Loucy (cell line): Measurements from ENCODE around the gene PPIL1.

ENCODE experiments used
- H2AFZ ChIP-seq: fragments of 200-600 bp; sonication (generic); 2 replicates; pipeline ENCODE4 v1.6.0; 2016; ENCODE audit warnings: antibody characterized with exemption, mild to moderate bottlenecking, low read length, moderate library complexity
- H3F3A ChIP-seq: fragments of 200-600 bp; 2 replicates; pipeline ENCODE4 v1.6.0; 2016; ENCODE audit warnings: antibody characterized with exemption, low read depth, mild to moderate bottlenecking
- H3K27me3 ChIP-seq: fragments of 200-600 bp; sonication (generic); 2 replicates; pipeline ENCODE4 v1.6.1; 2014; ENCODE audit warnings: low read length, mild to moderate bottlenecking; ENCODE audit not compliant: insufficient read depth, poor library complexity, severe bottlenecking
- H3K36me3 ChIP-seq: fragments of 200-600 bp; sonication (generic); 2 replicates; pipeline ENCODE4 v1.6.1; 2016; ENCODE audit warnings: low read length; ENCODE audit not compliant: insufficient read depth
- H3K4me1 ChIP-seq: fragments of 200-600 bp; sonication (generic); 2 replicates; pipeline ENCODE4 v1.5.1; 2014; ENCODE audit warnings: low read length, mild to moderate bottlenecking; ENCODE audit not compliant: insufficient read depth, poor library complexity, severe bottlenecking
- H3K4me2 ChIP-seq: fragments of 200-600 bp; sonication (generic); 2 replicates; pipeline ENCODE4 v1.6.0; 2014; ENCODE audit warnings: antibody characterized with exemption, low read length, low read depth, mild to moderate bottlenecking; ENCODE audit not compliant: poor library complexity, severe bottlenecking
- H3K4me3 ChIP-seq: fragments of 200-600 bp; sonication (generic); 2 replicates; pipeline ENCODE4 v1.5.1; 2014; ENCODE audit warnings: low read length, mild to moderate bottlenecking, mixed read lengths; ENCODE audit not compliant: poor library complexity, severe bottlenecking
- H3K79me2 ChIP-seq: fragments of 200-600 bp; sonication (generic); 2 replicates; pipeline ENCODE4 v1.6.1; 2014; ENCODE audit warnings: low read length; ENCODE audit not compliant: insufficient read depth
- H3K9ac ChIP-seq: fragments of 200-600 bp; sonication (generic); 2 replicates; pipeline ENCODE4 v1.6.0; 2014; ENCODE audit warnings: mild to moderate bottlenecking, low read depth, low read length, moderate library complexity; ENCODE audit not compliant: poor library complexity, severe bottlenecking
- H3K9me2 ChIP-seq: fragments of 200-600 bp; sonication (generic); replicated peaks from 2 replicates; pipeline ENCODE4 v1.6.1; 2016; ENCODE audit warnings: low read depth, low read length, mixed read lengths
- H3K9me3 ChIP-seq: fragments of 200-600 bp; sonication (generic); 2 replicates; pipeline ENCODE4 v1.6.1; 2014; ENCODE audit warnings: mild to moderate bottlenecking, antibody characterized with exemption, low read length, low read depth; ENCODE audit not compliant: insufficient read depth
- H4K20me1 ChIP-seq: fragments of 200-600 bp; sonication (generic); 2 replicates; pipeline ENCODE4 v1.6.0; 2014; ENCODE audit warnings: antibody characterized with exemption, low read length, mild to moderate bottlenecking; ENCODE audit not compliant: insufficient read depth, poor library complexity, severe bottlenecking
- CTCF ChIP-seq: fragments of 200-600 bp; sonication (generic); conservative IDR thresholded peaks from 2 replicates; pipeline ENCODE4 v1.5.1; 2014; ENCODE audit warnings: mild to moderate bottlenecking, antibody characterized with exemption, low read length
- EZH2phosphoT487 ChIP-seq: fragments of 200-600 bp; IDR thresholded peaks from 2 replicates; pipeline ENCODE4 v1.6.1; 2018; ENCODE audit warnings: antibody characterized with exemption, mild to moderate bottlenecking, moderate library complexity, borderline replicate concordance

The PPIL1 gene

GRCh38 chr6:36847152-36847551, 27.5 kb downstream of the PPIL1 start:
- no peak overlapping the region for H3K9ac ChIP-seq
- TF ChIP-seq CTCF, result no peak
- no peak for TF ChIP-seq EZH2phosphoT487
- H3K9me2 ChIP-seq, result no peaks in the 10 kb centered on the region
- H3K9me3 ChIP-seq, result no peaks in the 10 kb centered on the region
- H3F3A ChIP-seq, result no peaks in the 10 kb centered on the region
- no peak overlapping the region for H3K4me3 ChIP-seq
- no peaks in the 10 kb centered on the region for H3K27me3 ChIP-seq
- H3K79me2 ChIP-seq, result no peaks in the 10 kb centered on the region
- no peaks in the 10 kb centered on the region for H3K4me1 ChIP-seq
- H2AFZ ChIP-seq, result no peak overlapping the region
- no peaks in the 10 kb centered on the region for H4K20me1 ChIP-seq
- peaks cover 8% of the 10 kb centered on the region for H3K36me3 ChIP-seq
- no peak overlapping the region for H3K4me2 ChIP-seq

GRCh38 chr6:36845233-36845632, 29.4 kb downstream of the PPIL1 start:
- H3K79me2 ChIP-seq, result no peaks in the 10 kb centered on the region
- no peaks in the 10 kb centered on the region for H4K20me1 ChIP-seq
- H3K9ac ChIP-seq, result no peak overlapping the region
- no peaks in the 10 kb centered on the region; the same call in 1 of the 2 replicates for H3K36me3 ChIP-seq
- H3K4me1 ChIP-seq, result no peaks in the 10 kb centered on the region
- H3K9me3 ChIP-seq, result no peaks in the 10 kb centered on the region
- H3K4me3 ChIP-seq, result no peak overlapping the region
- H3K9me2 ChIP-seq, result no peaks in the 10 kb centered on the region
- no peak overlapping the region for H2AFZ ChIP-seq
- H3K4me2 ChIP-seq, result no peak overlapping the region
- H3K27me3 ChIP-seq, result no peaks in the 10 kb centered on the region
- TF ChIP-seq CTCF, result no peak
- TF ChIP-seq EZH2phosphoT487, result no peak
- no peaks in the 10 kb centered on the region for H3F3A ChIP-seq

GRCh38 chr6:36844232-36845170, 30.1 kb downstream of the PPIL1 start:
- Histone ChIP-seq H2AFZ (no peak overlapping the region), H3K4me3 (no peak overlapping the region), H3F3A (no peaks in the 10 kb centered on the region), H3K4me1 (no peaks in the 10 kb centered on the region), H3K79me2 (no peaks in the 10 kb centered on the region), H4K20me1 (no peaks in the 10 kb centered on the region), H3K9ac (no peak overlapping the region), H3K9me2 (no peaks in the 10 kb centered on the region), H3K4me2 (no peak overlapping the region), H3K9me3 (no peaks in the 10 kb centered on the region), H3K27me3 (no peaks in the 10 kb centered on the region), H3K36me3 (no peaks in the 10 kb centered on the region)
- TF ChIP-seq CTCF (no peak), EZH2phosphoT487 (no peak)
